H1 (cell line): ENCODE data around the gene PLEKHG5. TPM values are rescaled to one million over a fixed set of nuclear protein-coding genes. Genes with fewer than 3 reads are reported as not detected.

Experiments
- CTCF ChIA-PET: fragments of 300-600 bp; sonication (Branson Sonifier 250); formaldehyde crosslinking; loops from one replicate; lab custom pipeline; 2021; ENCODE audit not compliant: partially characterized antibody; lab: Charles Lee
- POLR2A ChIA-PET: fragments of 300-600 bp; sonication (Branson Sonifier 250); formaldehyde crosslinking; loops from one replicate; lab custom pipeline; 2021; ENCODE audit warnings: inconsistent platforms; ENCODE audit not compliant: partially characterized antibody; lab: Charles Lee
- DNase-seq, 2 experiments: peaks; one replicate each; pipeline versions ENCODE4 v3.0.0 to v3.0.0-alpha.2; 2010 to 2022; ENCODE audit warnings: low spot score in 2 of 2, low read depth in 1 of 2, mixed read lengths in 1 of 2
- FAIRE-seq: peaks from 2 replicates; lab custom pipeline; 2011; peaks lifted over from hg19 to GRCh38; lab: Jason Lieb, UNC
- H2AFZ ChIP-seq: 2 replicates; pipeline ENCODE4 v1.8.1; 2012; ENCODE audit warnings: low read length, inconsistent platforms
- H2AK5ac ChIP-seq: 2 replicates; pipeline ENCODE4 v1.6.1; 2013; ENCODE audit warnings: low read depth, low read length
- H2BK120ac ChIP-seq: replicated peaks from 2 replicates; pipeline ENCODE3; 2013; ENCODE audit warnings: low read depth, low read length, inconsistent platforms
- H2BK12ac ChIP-seq: 2 replicates; pipeline ENCODE4 v1.6.1; 2013; ENCODE audit warnings: low read depth, low read length
- H2BK15ac ChIP-seq: 2 replicates; pipeline ENCODE4 v1.6.1; 2013; ENCODE audit warnings: low read length
- H2BK20ac ChIP-seq: 2 replicates; pipeline ENCODE4 v1.6.1; 2013; ENCODE audit warnings: low read length
- H2BK5ac ChIP-seq: 2 replicates; pipeline ENCODE4 v1.6.1; 2013; ENCODE audit warnings: low read depth, low read length
- H3K14ac ChIP-seq: 2 replicates; pipeline ENCODE4 v1.6.1; 2013; ENCODE audit warnings: inconsistent platforms; ENCODE audit not compliant: insufficient read length
- H3K18ac ChIP-seq: 2 replicates; pipeline ENCODE4 v1.6.1; 2013; ENCODE audit warnings: low read length; ENCODE audit errors: extremely low read depth
- H3K23ac ChIP-seq: 2 replicates; pipeline ENCODE4 v1.6.1; 2013; ENCODE audit warnings: inconsistent platforms; ENCODE audit not compliant: insufficient read length
- H3K23me2 ChIP-seq: 2 replicates; pipeline ENCODE4 v1.6.1; 2013; ENCODE audit warnings: low read depth, low read length
- H3K27ac ChIP-seq: 2 replicates; pipeline ENCODE4 v1.6.1; 2011; ENCODE audit warnings: low read depth, low read length, inconsistent platforms
- H3K27me3 ChIP-seq, 4 experiments: replicated peaks in 1 of 4; 1 replicate in 1 of 4; 2 replicates in 3 of 4; pipeline versions ENCODE4 v1.6.1 to v1.8.1; 2011 to 2013; ENCODE audit warnings: low read length in 3 of 4, mild to moderate bottlenecking in 3 of 4, inconsistent platforms in 2 of 4, mixed read lengths in 2 of 4, moderate library complexity in 1 of 4; ENCODE audit not compliant: control insufficient read depth in 3 of 4, insufficient read depth in 3 of 4; ENCODE audit errors: extremely low read depth in 1 of 4
- H3K36me3 ChIP-seq, 4 experiments: 2 replicates each; pipeline versions ENCODE4 v1.6.1 to v1.8.1; 2011 to 2013; ENCODE audit warnings: mild to moderate bottlenecking in 4 of 4, low read length in 3 of 4, moderate library complexity in 2 of 4, control low read depth in 1 of 4, inconsistent platforms in 1 of 4; ENCODE audit not compliant: insufficient read depth in 4 of 4, control insufficient read depth in 2 of 4
- H3K4ac ChIP-seq: replicated peaks from 2 replicates; pipeline ENCODE3; 2013; ENCODE audit warnings: low read length, low read depth, mixed read lengths, inconsistent platforms; ENCODE audit not compliant: insufficient read length
- H3K4me1 ChIP-seq, 4 experiments: replicated peaks in 1 of 4; 1 replicate in 1 of 4; 2 replicates in 3 of 4; pipeline versions ENCODE4 v1.6.1 to v1.8.1; 2011 to 2013; ENCODE audit warnings: low read length in 3 of 4, inconsistent platforms in 2 of 4, mixed read lengths in 1 of 4; ENCODE audit not compliant: insufficient read depth in 4 of 4, control insufficient read depth in 3 of 4
- H3K4me2 ChIP-seq, 2 experiments: 2 replicates each; pipeline versions ENCODE4 v1.6.1 to v1.8.1; 2011 to 2013; ENCODE audit warnings: low read depth in 2 of 2, low read length in 2 of 2, control low read depth in 1 of 2, inconsistent platforms in 1 of 2, mild to moderate bottlenecking in 1 of 2; ENCODE audit not compliant: insufficient read depth in 1 of 2
- H3K4me3 ChIP-seq, 4 experiments: fragments of 200-600, 300-600 bp in 1 of 4; sonication (generic), shearing (Covaris generic), sonication (Bioruptor Twin) in 1 of 4; 2 replicates each; pipeline versions ENCODE4 v1.5.1 to v1.8.1; 2011 to 2016; ENCODE audit warnings: low read length in 4 of 4, low read depth in 3 of 4, control low read depth in 2 of 4, inconsistent platforms in 2 of 4, mild to moderate bottlenecking in 2 of 4, mixed read lengths in 1 of 4, moderate library complexity in 1 of 4; ENCODE audit not compliant: insufficient read depth in 2 of 4; ENCODE audit errors: extremely low read depth in 1 of 4
- H3K56ac ChIP-seq: replicated peaks from 2 replicates; pipeline ENCODE3; 2013; ENCODE audit warnings: low read depth, mild to moderate bottlenecking, mixed read lengths, low read length, inconsistent platforms; ENCODE audit not compliant: insufficient read length
- H3K79me1 ChIP-seq: 2 replicates; pipeline ENCODE4 v1.6.1; 2013; ENCODE audit warnings: low read depth, low read length, control low read depth
- H3K79me2 ChIP-seq, 2 experiments: 2 replicates each; pipeline versions ENCODE4 v1.6.1 to v1.8.1; 2012 to 2013; ENCODE audit warnings: low read length in 2 of 2, mild to moderate bottlenecking in 2 of 2, inconsistent platforms in 1 of 2; ENCODE audit not compliant: insufficient read depth in 2 of 2, control insufficient read depth in 1 of 2
- H3K9ac ChIP-seq, 4 experiments: replicated peaks in 1 of 4; 1 replicate in 1 of 4; 2 replicates in 3 of 4; pipeline versions ENCODE4 v1.6.1 to v1.8.1; 2011 to 2013; ENCODE audit warnings: low read depth in 3 of 4, low read length in 3 of 4, control low read depth in 2 of 4, mild to moderate bottlenecking in 2 of 4, moderate library complexity in 2 of 4, inconsistent platforms in 1 of 4; ENCODE audit errors: extremely low read depth in 1 of 4
- H3K9me3 ChIP-seq, 2 experiments: 2 replicates each; pipeline versions ENCODE4 v1.6.1 to v1.8.1; 2012 to 2013; ENCODE audit warnings: mild to moderate bottlenecking in 2 of 2, moderate library complexity in 2 of 2, control low read depth in 1 of 2, inconsistent platforms in 1 of 2, low read depth in 1 of 2, low read length in 1 of 2, mixed read lengths in 1 of 2; ENCODE audit not compliant: insufficient read depth in 2 of 2
- H4K20me1 ChIP-seq, 2 experiments: replicated peaks in 1 of 2; 2 replicates each; pipeline versions ENCODE3 to v1.8.1; 2011 to 2013; ENCODE audit warnings: inconsistent platforms in 2 of 2, low read length in 2 of 2, mild to moderate bottlenecking in 1 of 2; ENCODE audit not compliant: insufficient read depth in 2 of 2, control insufficient read depth in 1 of 2
- H4K5ac ChIP-seq: 2 replicates; pipeline ENCODE4 v1.6.1; 2013; ENCODE audit warnings: low read length, low read depth, mixed read lengths, inconsistent platforms; ENCODE audit not compliant: insufficient read length
- H4K8ac ChIP-seq: 2 replicates; pipeline ENCODE4 v1.8.0; 2013; ENCODE audit warnings: mild to moderate bottlenecking, moderate library complexity, low read length, inconsistent platforms; ENCODE audit not compliant: insufficient read depth; ENCODE audit errors: extremely low read depth
- H4K91ac ChIP-seq: replicated peaks from 2 replicates; pipeline ENCODE3; 2013; ENCODE audit warnings: low read length, mixed read lengths, inconsistent platforms; ENCODE audit not compliant: insufficient read length
- BACH1 ChIP-seq: IDR thresholded peaks from 2 replicates; pipeline ENCODE4 v1.6.1; 2012; ENCODE audit warnings: low read length, improper control_type of control experiment
- BRCA1 ChIP-seq: IDR thresholded peaks from 2 replicates; pipeline ENCODE4 v1.6.1; 2012; ENCODE audit warnings: low read depth, low read length, improper control_type of control experiment
- CEBPB ChIP-seq: IDR thresholded peaks from 2 replicates; pipeline ENCODE4 v1.6.1; 2012; ENCODE audit warnings: low read depth, low read length
- NRF1 ChIP-seq: IDR thresholded peaks from 2 replicates; pipeline ENCODE4 v1.6.1; 2011; ENCODE audit warnings: mild to moderate bottlenecking, low read depth, low read length, improper control_type of control experiment
- RFX5 ChIP-seq: IDR thresholded peaks from 2 replicates; pipeline ENCODE4 v1.6.1; 2011; ENCODE audit warnings: low read depth, low read length, improper control_type of control experiment, borderline replicate concordance
- RNF2 ChIP-seq: fragments of 200-900, 300-1000 bp; sonication (generic); IDR thresholded peaks from 2 replicates; pipeline ENCODE4 v1.7.1; 2016; ENCODE audit warnings: borderline replicate concordance, low read depth, mild to moderate bottlenecking, antibody characterized with exemption, low read length; ENCODE audit not compliant: poor library complexity, severe bottlenecking; ENCODE audit errors: missing control alignments
- RXRA ChIP-seq: IDR thresholded peaks from 2 replicates; pipeline ENCODE4 v1.6.1; 2011; ENCODE audit warnings: low read depth, mild to moderate bottlenecking, low read length, moderate library complexity; ENCODE audit not compliant: insufficient read depth
- TAF7 ChIP-seq: optimal IDR thresholded peaks from 2 replicates; pipeline ENCODE3; 2011; ENCODE audit warnings: low read depth, mild to moderate bottlenecking, inconsistent platforms, low read length, moderate library complexity, borderline replicate concordance
- WGBS, 2 experiments: shearing (Covaris generic) in 1 of 2; methylation state at CpG; one replicate each; pipeline versions ENCODE4 v1.1.6 to v1.1.7; 2013 to 2015; ENCODE audit warnings: low lambda C conversion rate in 2 of 2, mixed read lengths in 2 of 2, inconsistent platforms in 1 of 2, low coverage in 1 of 2, missing lambda C conversion rate in 1 of 2; ENCODE audit not compliant: insufficient replicate concordance in 2 of 2, insufficient coverage in 1 of 2, insufficient read length in 1 of 2; ENCODE audit errors: extremely low coverage in 1 of 2, missing lambda C conversion rate in 1 of 2; 5-methylcytosine and 5-hydroxymethylcytosine counted together
- polyA plus RNA-seq, 7 experiments: library from polyadenylated mRNA; depleted of rRNA in 3 of 7; stranded (reverse) in 5 of 7; unstranded in 2 of 7; fragments of >200 nt in 5 of 7; fragments of 200-250 nt in 2 of 7; gene quantifications; 1 replicate in 5 of 7; 2 replicates in 1 of 7; 4 replicates in 1 of 7; pipeline versions ENCODE4 v1.2.1 to v1.2.3, GENCODE V29; 2011 to 2013; ENCODE audit warnings: missing spikeins in 2 of 7, mixed read lengths in 2 of 7
- total RNA-seq: library from RNA; stranded (reverse); fragmentation: NEBNext Ultra II Directional; extraction: Animal tissue kit (Norgen Biotek cat#: 25700); gene quantifications from 2 replicates; pipeline ENCODE4 v1.2.1, GENCODE V29; 2021

Gene PLEKHG5
- total and polyA plus RNA-seq, 2 of the 8 experiments (the other 6 are each of a cell fraction or from before 2014, with no cell fraction given), result 10.4 to 13.8 TPM

GRCh38 chr1:6489383-6489765, 2.1 kb downstream of the PLEKHG5 start:
- no peaks in the 10 kb centered on the region for H3K9me3 ChIP-seq
- no peak overlapping the region for H2BK12ac ChIP-seq
- no peak overlapping the region for H3K27ac ChIP-seq
- WGBS, 2 experiments, result 84% methylated on average over 9 of the region's 9 CpGs; no CpG with 5 or more reads in 1 of the 2 experiments
- ChIA-PET POLR2A (interaction anchor here (1.1 to 1.3 kb wide), 3 partner anchors 23 to 243 kb away, joined by 3 read pairs; no protein-coding TSS in a partner anchor), CTCF (interaction anchor here (0.6 to 12.0 kb wide), 15 partner anchors 9 to 242 kb away, joined by 3 to 168 read pairs (median 10); no protein-coding TSS in a partner anchor)
- H3K4me2 ChIP-seq, result no peak overlapping the region; a peak in 1 of 4 replicates
- H3K18ac ChIP-seq, result no peak overlapping the region
- H2BK15ac ChIP-seq, result peak overlapping the region; percentile 72; the same call in 1 of the 2 replicates
- no peak overlapping the region for H2AFZ ChIP-seq
- FAIRE-seq, result no peak
- H3K56ac ChIP-seq, result no peak overlapping the region
- H3K36me3 ChIP-seq, result no peaks in the 10 kb centered on the region
- H3K79me2 ChIP-seq, result no peaks in the 10 kb centered on the region
- H4K20me1 ChIP-seq, result peaks cover 2 to 3% of the 10 kb centered on the region in 2 experiments
- H3K27me3 ChIP-seq, result peaks cover 0 to 2% (median 0%) of the 10 kb centered on the region in 4 experiments; a peak in 3 of 7 replicates
- no peak overlapping the region for H2BK5ac ChIP-seq
- TF ChIP-seq BRCA1 (no peak), RNF2 (no peak), NRF1 (no peak), TAF7 (no peak), CEBPB (no peak), BACH1 (no peak), RFX5 (no peak), RXRA (no peak)
- TF ChIP-seq, all 59 proteins: peak for 0
- DNase-seq, result no peak
- no peak overlapping the region for H3K9ac ChIP-seq
- peaks cover 2% of the 10 kb centered on the region; the same call in 1 of the 2 replicates for H3K79me1 ChIP-seq
- H4K5ac ChIP-seq, result no peak overlapping the region
- no peak overlapping the region for H3K14ac ChIP-seq
- H3K4ac ChIP-seq, result no peak overlapping the region
- no peak overlapping the region for H4K91ac ChIP-seq
- H3K23ac ChIP-seq, result no peak overlapping the region
- peaks cover 13% of the 10 kb centered on the region; the same call in 1 of the 2 replicates for H3K23me2 ChIP-seq
- no peak overlapping the region; the same call in 1 of the 2 replicates for H2AK5ac ChIP-seq
- H3K4me3 ChIP-seq, result no peak overlapping the region
- peaks cover 0 to 25% (median 16%) of the 10 kb centered on the region in 4 experiments; a peak in 6 of 7 replicates for H3K4me1 ChIP-seq
- H2BK20ac ChIP-seq, result no peak overlapping the region
- H4K8ac ChIP-seq, result no peak overlapping the region
- H2BK120ac ChIP-seq, result no peak overlapping the region
